Muscle of back (tissue), 11 donors: ENCODE measurements around the gene SIVA1. TPM values are rescaled to one million over a fixed set of nuclear protein-coding genes. Genes with fewer than 3 reads are reported as not detected.
"Not testable (repeated sequence)": the region's sequence is repeated elsewhere in the genome, so short reads cannot be mapped to it uniquely, and the experiment has no call there.

Experiments
- DNase-seq, 3 donors: peaks; one replicate each; pipeline versions ENCODE4 v3.0.0 to v3.0.0-alpha.2; 2013
- polyA plus RNA-seq, 10 donors: library from polyadenylated mRNA; unstranded; fragments of 120-200 nt; gene quantifications; one replicate each; pipeline ENCODE4 v1.2.1, GENCODE V29; 2013; ENCODE audit not compliant: insufficient read length in 10 of 10

The SIVA1 gene
- polyA plus RNA-seq, 10 donors, result 48.4 to 90.0 (median 70.7) TPM

- DNase-seq, result no peak
Observed at GRCh38 chr14:104717646-104718045, 35.3 kb upstream of the SIVA1 start.

- DNase-seq, result no peak
Observed at GRCh38 chr14:104718147-104718546, 34.8 kb upstream of the SIVA1 start.

GRCh38 chr14:104718871-104719270 lies 34.1 kb upstream of the SIVA1 start:
- DNase-seq, result no peak

- DNase-seq, result no peak
Observed at GRCh38 chr14:104719343-104719742, 33.6 kb upstream of the SIVA1 start.

GRCh38 chr14:104721505-104722431 lies 31.2 kb upstream of the SIVA1 start:
- peak in 1 of 3 donors; percentile 67 for DNase-seq

- no peak for DNase-seq
Observed at GRCh38 chr14:104722938-104723650, 29.9 kb upstream of the SIVA1 start.

- DNase-seq, result peak in 2 of 3 donors; percentile 48 to 81
Observed at GRCh38 chr14:104723651-104724406, 29.1 kb upstream of the SIVA1 start, which contains the start of gene ADSS1. TSS of gene ADSS1 (plus strand) at chr14:104724229. CDS start at chr14:104724271, 42 bp downstream.

- peak in 2 of 3 donors; percentile 37 to 51 for DNase-seq
Observed at GRCh38 chr14:104724407-104724980, 28.5 kb upstream of the SIVA1 start.

GRCh38 chr14:104724981-104725771 lies 27.8 kb upstream of the SIVA1 start:
- peak; percentile 50 to 90 (median 68) for DNase-seq

GRCh38 chr14:104725772-104726548 lies 27.0 kb upstream of the SIVA1 start:
- DNase-seq, result no peak

GRCh38 chr14:104726600-104727451 lies 26.1 kb upstream of the SIVA1 start:
- no peak for DNase-seq

- DNase-seq, result no peak
Observed at GRCh38 chr14:104728631-104729030, 24.3 kb upstream of the SIVA1 start.

- not testable (repeated sequence) for DNase-seq
Observed at GRCh38 chr14:104729176-104729834, 23.6 kb upstream of the SIVA1 start.

GRCh38 chr14:104729835-104730181 lies 23.1 kb upstream of the SIVA1 start:
- no peak for DNase-seq

GRCh38 chr14:104730487-104730886 lies 22.5 kb upstream of the SIVA1 start:
- DNase-seq, result no peak

GRCh38 chr14:104731320-104732294 lies 21.3 kb upstream of the SIVA1 start:
- DNase-seq, result no peak

GRCh38 chr14:104732355-104732804 lies 20.6 kb upstream of the SIVA1 start:
- no peak for DNase-seq
